Dermis blood vessel endothelial cell (primary cell): ENCODE results near the gene CD58. TPM values are rescaled to one million over a fixed set of nuclear protein-coding genes. Genes with fewer than 3 reads are reported as not detected.
"Not testable (repeated sequence)": the region's sequence is repeated elsewhere in the genome, so short reads cannot be mapped to it uniquely, and the experiment has no call there.

Experiments
- DNase-seq: peaks from one replicate; pipeline ENCODE4 v3.0.0; 2010
- total RNA-seq: library from RNA; depleted of rRNA; stranded (reverse); fragments of >200 nt; gene quantifications from 2 replicates; pipeline ENCODE4 v1.2.3, GENCODE V29; 2014

CD58 gene
- total RNA-seq, 1 donor from 2014 or later = 15.5 TPM

- DNase-seq = peak; percentile 45
Measured at GRCh38 chr1:116569776-116570357, 959 bp downstream of the CD58 start.

- no peak for DNase-seq
Measured at GRCh38 chr1:116569381-116569670, 1.5 kb downstream of the CD58 start.

GRCh38 chr1:116568662-116569380 lies 2.0 kb downstream of the CD58 start:
- DNase-seq = no peak

DNA sequence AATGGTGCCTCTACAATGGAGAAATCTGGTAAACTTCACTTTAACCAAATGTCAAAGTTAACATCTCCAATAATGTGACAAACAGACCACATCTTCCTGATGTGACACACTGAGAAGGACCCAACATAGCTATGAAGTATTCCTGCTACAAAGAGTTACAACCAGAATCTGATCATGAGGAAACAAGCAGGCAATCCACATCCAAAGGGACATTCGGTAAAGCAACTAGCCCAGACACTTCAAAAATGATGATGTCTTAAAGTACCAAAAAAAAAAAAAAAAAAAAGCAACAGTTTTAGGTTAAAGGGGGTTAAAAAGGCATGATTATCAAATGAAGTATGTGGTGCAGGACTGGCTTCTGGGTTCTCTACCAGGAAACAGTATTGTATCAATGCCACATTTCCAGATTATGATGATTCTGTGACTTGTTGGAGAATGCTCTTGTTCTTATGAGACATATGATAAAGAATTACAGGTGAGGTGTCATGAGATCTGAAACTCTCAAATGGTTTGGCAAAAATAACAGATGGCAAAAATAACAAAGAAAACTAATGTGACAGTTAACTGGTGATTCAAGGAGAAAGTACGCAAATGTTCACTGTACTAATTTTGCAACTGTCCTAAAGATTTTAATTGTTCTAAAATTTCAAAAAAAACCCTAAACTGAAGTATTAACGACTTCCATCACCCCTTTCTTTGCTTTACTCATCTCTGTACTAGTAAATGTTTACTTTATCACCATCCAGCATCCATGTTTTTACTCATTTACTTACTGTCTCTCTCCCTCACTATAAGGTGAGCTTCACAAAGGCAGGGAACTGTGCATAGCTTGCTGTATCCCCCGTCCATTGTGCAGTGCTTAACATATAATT lies 2.8 kb downstream of the CD58 start:
- no peak for DNase-seq

DNA sequence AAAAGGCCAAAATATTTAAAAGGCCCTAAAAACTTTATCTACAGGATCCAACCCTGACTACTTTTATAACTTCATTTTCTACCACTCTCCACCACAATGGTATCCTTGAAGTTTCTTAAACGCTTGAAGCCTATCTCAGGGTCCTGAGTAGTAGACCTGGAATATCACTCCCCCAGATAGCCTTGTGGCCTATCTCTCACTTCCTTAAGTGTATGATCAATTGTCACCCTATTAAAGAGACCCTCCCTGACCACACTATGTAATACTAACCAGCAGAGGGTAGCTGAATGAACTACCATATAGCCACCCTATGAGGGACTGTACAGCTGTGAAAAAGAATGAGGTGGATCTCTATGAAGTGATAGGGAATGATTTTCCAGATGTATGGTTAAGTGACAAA lies 5.6 kb downstream of the CD58 start:
- no peak for DNase-seq

DNA sequence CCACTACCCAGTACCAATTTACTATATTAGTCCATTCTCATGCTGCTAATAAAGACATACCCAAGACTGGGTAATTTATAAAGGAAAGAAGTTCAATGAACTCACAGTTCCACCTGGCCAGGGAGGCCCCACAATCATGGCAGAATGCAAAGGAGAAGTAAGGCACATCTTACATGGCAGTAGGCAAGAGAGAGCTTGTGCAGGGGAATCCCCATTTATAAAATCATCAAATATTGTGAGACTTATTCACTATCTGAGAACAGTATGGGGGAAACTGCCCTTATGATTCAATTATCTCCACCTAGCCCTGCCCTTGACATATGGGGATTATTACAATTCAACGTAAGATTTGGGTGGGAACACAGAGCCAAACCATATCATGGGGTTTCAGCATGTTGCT lies 6.4 kb downstream of the CD58 start:
- no peak for DNase-seq

DNA sequence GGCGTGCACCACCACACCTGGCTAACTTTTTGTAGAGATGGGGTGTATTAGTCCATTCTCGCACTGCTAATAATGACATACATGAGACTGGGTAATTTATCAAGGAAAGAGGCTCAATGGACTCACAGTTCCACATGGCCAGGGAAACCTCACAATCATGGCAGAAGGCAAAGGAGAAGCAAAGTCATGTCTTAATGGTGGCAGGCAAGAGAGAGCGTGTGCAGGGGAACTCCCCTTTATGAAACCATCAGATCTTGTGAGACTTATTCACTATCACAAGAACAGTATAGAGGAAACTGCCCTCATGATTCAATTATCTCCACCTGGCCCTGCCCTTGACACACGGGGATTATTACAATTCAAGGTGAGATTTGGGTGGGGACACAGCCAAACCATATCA lies 8.4 kb downstream of the CD58 start:
- not testable (repeated sequence) for DNase-seq

DNA sequence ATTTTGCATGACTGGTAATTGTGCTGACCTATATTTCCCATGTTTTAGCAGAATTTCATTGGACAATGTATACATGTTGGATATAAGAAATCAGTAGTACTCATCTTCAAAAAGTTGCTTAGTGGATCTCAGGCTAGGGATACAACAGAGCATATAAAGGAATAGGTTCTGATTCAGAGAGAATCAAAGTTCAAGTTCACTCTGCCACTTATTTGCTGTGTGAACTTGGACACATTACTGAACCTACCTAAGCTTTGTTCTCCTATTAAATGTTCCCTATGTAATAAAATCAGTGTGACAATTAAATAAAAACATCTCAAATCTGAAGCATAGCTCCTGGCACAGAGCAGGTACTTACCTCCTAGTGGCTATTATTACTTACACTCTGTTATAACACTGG lies 9.3 kb downstream of the CD58 start:
- no peak for DNase-seq

DNA sequence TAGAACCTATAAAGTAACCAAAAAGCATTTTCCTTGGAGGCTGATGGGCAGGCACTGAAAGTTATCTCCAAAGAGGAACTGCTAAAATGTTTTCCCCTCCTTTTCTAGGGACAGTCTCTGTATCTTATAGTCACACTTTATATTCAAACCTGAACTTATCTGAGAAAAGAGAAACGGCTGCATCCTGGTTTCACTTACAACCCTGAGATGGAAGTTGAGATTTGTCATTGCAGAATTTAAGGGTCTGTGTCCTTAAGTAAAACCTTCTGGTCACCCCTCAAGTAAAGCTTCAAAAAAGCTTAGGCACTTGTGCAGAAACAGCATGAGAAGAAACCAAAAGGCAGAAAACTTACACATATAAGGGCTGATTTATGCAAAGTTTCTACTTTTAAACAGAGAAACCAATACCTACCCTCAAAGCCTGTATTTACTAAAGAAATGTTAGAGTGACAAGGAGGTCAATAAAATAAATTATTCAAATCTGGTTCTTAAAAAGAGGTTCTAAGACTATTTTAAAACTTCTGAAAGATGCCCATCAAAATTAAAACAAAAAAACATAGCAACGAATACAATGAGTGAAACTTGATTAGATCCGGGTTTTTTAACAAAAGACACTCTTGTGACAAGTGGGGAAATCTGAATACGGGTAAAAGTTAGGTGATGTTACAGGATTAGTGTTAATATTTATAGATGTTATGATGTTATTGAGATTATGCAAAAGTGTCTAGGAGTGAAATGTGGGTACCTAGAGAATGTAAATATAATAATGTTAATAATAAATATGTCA lies 9.9 kb downstream of the CD58 start:
- DNase-seq = no peak

DNA sequence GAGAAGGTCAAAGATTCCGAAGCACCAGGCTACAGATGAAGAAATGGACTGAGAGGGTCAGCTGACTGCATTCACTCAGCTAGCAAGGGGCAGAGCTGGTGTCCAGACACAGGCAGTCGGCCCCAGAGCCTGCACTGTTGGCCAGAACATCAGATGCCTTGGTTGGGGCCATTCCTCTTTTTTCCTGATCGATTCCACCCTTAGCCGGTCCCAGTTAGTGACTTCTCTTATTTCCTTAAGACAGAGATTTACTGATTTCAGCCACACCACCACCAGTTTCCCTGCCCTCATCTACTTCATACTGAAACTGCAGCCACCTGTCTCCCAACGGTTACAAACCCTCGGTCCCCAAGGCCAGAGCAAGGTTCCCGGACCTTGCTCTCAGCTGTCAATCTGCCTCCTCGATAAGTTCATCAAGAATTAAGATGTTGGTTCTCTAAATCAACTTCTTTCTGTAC lies 11.5 kb downstream of the CD58 start:
- no peak for DNase-seq

DNA sequence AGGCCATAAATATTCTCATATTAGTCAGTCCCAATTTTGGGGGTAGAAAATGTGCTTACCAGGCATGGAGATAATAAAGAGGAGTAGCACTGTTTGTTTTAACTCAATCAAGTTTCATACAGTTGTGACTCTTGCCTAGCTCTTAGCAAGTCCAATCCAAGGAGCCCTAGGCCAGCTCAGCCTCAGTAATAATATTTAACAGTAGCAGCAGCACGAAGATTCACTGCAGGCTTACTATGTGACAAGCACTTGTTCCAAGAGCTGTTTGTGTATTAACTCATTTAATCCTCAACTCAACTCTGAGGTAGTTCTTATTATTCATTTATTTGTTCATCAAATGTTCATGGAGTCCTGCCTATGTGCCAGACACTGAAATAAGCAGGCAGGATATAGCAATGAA lies 12.3 kb downstream of the CD58 start:
- DNase-seq = no peak

- no peak for DNase-seq
Measured at GRCh38 chr1:116558140-116558549, 12.7 kb downstream of the CD58 start.

DNA sequence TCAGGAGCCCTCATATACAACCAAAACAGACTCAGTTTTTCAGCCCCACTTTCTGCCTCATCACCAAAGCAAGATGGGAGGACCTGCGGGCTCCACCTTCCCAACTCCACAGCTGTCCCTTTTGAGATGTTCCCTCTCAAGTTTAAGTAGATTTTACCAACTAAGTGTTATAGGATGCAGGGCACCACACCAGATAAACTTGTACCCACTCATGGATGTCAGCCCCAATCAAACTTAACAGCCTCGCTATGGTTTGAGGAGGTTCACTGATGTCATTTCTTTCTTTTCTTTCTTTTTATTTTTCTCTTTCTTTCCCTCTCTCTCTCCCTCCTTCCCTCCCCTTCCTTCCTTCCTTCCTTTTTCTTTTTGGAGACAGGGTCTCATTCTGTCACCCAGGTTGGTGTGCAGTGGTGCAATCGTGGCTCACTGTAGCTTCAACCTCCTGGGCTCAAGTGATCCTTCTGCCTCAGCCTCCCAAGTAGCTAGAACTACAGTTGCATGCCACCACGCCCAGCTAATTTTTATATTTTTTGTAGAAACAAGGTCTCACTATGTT lies 13.4 kb downstream of the CD58 start:
- DNase-seq = no peak

- peak; percentile 43 for DNase-seq
Measured at GRCh38 chr1:116556289-116557006, 14.4 kb downstream of the CD58 start.

- no peak for DNase-seq
Measured at GRCh38 chr1:116554924-116555323, 15.9 kb downstream of the CD58 start.

DNA sequence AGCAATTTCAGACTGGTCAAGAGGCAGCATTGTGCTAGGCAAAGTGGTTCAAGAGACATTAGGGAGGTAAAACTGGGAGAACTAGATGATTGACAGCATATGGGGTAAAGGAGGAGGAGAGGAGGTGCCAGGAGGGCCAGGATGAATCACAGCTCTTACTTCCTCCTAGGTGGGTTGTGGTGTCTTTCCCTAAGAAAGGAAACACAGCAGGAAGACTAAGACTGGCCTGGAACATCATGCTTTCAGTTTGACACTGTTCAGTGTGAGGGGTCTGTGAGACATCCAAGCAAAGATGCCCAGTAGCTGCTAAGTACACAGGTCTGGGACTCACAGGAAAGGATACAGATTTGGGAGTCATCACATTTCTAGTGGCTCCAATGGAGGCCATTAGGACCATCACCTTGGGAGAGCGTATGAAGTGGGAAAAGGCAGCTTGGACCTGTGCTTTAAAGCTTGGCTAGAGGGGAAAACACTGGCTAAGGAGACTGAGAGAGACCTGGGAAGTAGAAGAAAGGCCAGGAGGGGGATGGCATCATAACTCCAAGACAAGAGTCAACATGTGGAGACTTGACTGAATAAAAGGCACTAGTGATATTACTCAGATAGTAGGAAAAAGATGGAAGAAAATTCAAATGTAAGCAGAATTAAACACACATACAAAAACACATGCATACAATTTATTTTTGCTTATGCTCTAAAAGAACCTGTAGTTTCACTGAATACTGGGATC lies 17.3 kb downstream of the CD58 start:
- DNase-seq = no peak

- no peak for DNase-seq
Measured at GRCh38 chr1:116546354-116546977, 24.4 kb downstream of the CD58 start.

DNA sequence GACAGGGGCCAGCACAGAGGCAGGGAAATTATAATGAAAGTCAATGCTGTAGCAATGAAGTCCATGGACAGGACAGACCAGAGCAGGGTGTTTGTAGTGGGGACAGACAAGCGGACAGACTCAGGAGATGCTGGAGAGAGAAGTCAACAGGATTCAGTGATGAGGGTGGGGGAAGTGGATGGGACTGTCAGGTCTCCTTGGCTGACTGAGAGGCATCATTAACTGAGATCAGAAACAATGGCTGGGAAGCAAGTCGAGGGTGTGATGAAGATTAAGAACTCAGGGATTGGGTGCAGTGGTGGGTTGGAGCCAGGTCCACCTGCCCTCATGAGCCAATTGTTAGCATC lies 25.5 kb downstream of the CD58 start:
- DNase-seq = no peak

DNA sequence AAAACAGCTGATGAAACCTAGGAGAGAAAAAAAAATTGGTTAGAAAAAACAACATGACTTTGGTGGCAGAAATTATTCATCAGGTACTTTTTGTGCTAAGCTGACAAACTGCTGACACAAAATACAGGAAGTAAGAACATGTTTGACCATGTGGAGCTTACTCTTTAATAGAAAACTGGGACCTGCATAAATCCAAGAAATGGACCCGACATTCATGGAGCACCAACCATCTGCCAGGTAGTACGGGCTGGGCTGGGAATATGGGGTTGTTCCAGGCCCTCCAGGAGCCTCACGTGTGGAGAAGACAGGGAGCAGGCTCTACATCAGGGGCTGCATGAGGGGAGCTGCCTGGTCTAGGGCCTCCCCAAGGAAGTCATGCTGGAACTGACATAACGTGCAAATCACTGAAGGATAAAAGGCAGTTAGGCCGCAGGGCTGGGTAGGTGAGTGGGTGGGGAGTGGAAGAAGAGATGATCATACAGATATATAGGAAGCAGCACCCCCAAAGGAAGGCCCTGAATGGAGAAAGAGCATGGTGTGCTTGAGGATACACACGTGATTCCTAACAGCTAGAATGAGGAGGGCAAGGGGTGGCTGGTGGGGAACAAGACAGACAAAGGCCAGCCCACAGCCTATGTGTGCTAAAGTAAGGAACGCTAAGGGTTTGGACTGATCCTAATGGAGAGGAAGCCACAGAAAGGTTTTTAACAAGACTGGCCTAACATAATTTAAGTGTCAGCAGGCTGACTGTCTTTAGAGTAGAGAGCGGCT lies 26.1 kb downstream of the CD58 start:
- DNase-seq = no peak

DNA sequence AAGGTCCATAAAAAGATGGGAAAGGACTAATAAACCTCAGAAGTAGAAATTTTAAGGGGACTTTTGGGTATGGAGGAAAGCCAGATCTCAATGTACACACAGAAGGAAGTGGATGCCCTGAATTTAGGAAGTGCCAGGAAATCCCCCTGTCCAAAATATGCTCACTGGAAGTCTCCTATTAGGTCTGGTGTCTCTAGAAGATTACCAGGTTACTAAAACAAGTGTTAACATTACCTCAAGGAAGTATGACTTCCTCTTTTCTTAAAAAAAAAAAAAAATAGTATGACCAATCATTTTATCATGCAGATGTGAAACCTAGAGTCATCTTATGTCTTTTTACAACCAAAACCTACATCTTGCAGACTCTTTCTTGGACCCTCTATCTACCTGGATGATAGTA lies 30.7 kb downstream of the CD58 start:
- no peak for DNase-seq
